Smooth muscle cell (in vitro differentiated cells): Measurements from ENCODE around the gene ABTB2. TPM values are rescaled to one million over a fixed set of nuclear protein-coding genes. Genes with fewer than 3 reads are reported as not detected.

Experiments
- DNase-seq: peaks from one replicate; lab custom pipeline; 2025; ENCODE audit not compliant: unreplicated experiment; lab: John Stamatoyannopoulos, UW
- H2AFZ ChIP-seq: fragments of 200-600 bp; sonication (generic); 2 replicates; pipeline ENCODE4 v1.6.0; 2016; ENCODE audit warnings: antibody characterized with exemption, low read depth, mild to moderate bottlenecking
- H3F3A ChIP-seq: fragments of 200-600 bp; sonication (generic); 2 replicates; pipeline ENCODE4 v1.6.0; 2017; ENCODE audit warnings: antibody characterized with exemption, low read depth
- H3K27ac ChIP-seq: fragments of 200-600 bp; sonication (generic); 2 replicates; pipeline ENCODE4 v1.5.1; 2016; ENCODE audit warnings: low read depth, mild to moderate bottlenecking
- H3K27me3 ChIP-seq: fragments of 200-600 bp; sonication (generic); 2 replicates; pipeline ENCODE4 v1.6.1; 2016; ENCODE audit warnings: low read depth, mild to moderate bottlenecking
- H3K36me3 ChIP-seq: fragments of 200-600 bp; sonication (generic); 2 replicates; pipeline ENCODE4 v1.5.1; 2016; ENCODE audit warnings: low read depth
- H3K4me1 ChIP-seq: fragments of 200-600 bp; sonication (generic); 2 replicates; pipeline ENCODE4 v1.5.1; 2016; ENCODE audit warnings: low read depth
- H3K4me2 ChIP-seq: fragments of 200-600 bp; sonication (generic); 2 replicates; pipeline ENCODE4 v1.6.0; 2016; ENCODE audit warnings: mild to moderate bottlenecking
- H3K4me3 ChIP-seq: fragments of 200-600 bp; sonication (generic); 2 replicates; pipeline ENCODE4 v1.5.1; 2016; ENCODE audit warnings: mild to moderate bottlenecking
- H3K79me2 ChIP-seq: fragments of 200-600 bp; sonication (generic); 2 replicates; pipeline ENCODE4 v1.6.0; 2016; ENCODE audit warnings: low read depth, mild to moderate bottlenecking
- H3K9ac ChIP-seq: fragments of 200-600 bp; sonication (generic); 2 replicates; pipeline ENCODE4 v1.6.0; 2016; ENCODE audit warnings: low read depth
- H3K9me3 ChIP-seq: fragments of 200-600 bp; sonication (generic); replicated peaks from 2 replicates; pipeline ENCODE4 v1.5.1; 2016; ENCODE audit warnings: low read depth
- H4K20me1 ChIP-seq: fragments of 200-600 bp; sonication (generic); 2 replicates; pipeline ENCODE4 v1.6.0; 2016; ENCODE audit warnings: low read depth
- WGBS: methylation state at CpG from one replicate; pipeline ENCODE4 v1.1.7; 2016; ENCODE audit warnings: low lambda C conversion rate; 5-methylcytosine and 5-hydroxymethylcytosine counted together
- polyA plus RNA-seq: library from polyadenylated mRNA; unstranded; fragments of >200 nt; fragmentation: Nextera tagmentation; extraction: Ambion mirVana; gene quantifications from 2 replicates; pipeline ENCODE4 v1.2.1, GENCODE V29; 2016
- total RNA-seq: library from RNA; depleted of rRNA; stranded (reverse); fragments of >200 nt; gene quantifications from 2 replicates; pipeline ENCODE4 v1.2.3, GENCODE V29; 2014
- TF ChIP-seq, protein P1 (sequence below): fragments of 200-600 bp; sonication (generic); IDR thresholded peaks from 2 replicates; pipeline ENCODE4 v1.5.1; 2017; ENCODE audit warnings: borderline replicate concordance, mild to moderate bottlenecking, antibody characterized with exemption; ENCODE audit not compliant: insufficient read depth, poor library complexity, severe bottlenecking

Gene ABTB2
- total RNA-seq (2.6 and 4.9 TPM in 2 replicates), polyA plus RNA-seq (4.3 and 4.6 TPM in 2 replicates)

DNA sequence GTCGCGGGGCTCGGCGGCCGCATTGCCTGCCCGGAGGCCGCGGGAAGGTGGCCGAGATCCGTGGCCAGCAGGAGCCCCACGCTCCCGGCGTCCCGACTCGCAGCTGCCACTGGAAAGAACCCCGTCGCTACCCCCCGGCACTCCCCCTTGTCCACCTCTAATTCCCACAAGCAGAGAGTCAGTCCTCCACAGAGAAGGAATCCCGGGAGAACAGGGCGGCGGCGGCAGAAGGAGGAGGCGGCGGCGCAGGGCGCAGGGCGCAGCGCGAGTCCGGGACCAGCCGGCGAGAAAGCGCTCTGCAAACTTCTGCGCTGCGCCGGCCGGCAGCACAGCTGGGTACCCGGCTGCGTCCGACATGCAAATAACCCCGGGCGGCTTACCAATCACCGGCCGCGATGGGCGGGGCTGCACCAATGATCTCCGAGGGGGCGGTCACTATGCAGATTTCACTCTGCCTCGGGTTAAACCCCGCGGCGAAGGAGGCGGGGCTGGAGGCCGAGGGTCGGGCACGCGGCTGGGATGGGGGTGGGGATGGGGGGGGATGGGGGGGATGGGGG, at the start of gene ABTB2:
Gene ABTB2, minus strand, starts transcription at position 310 of the 557 bp plus-strand sequence.
- H3K27me3 ChIP-seq = no peaks in the 10 kb centered on the region
- H3K27ac ChIP-seq = no peak within 1 kb of the TSS
- peak within 1 kb of the TSS; percentile 75 for H3K4me3 ChIP-seq
- no peak within 1 kb of the TSS for H3K9ac ChIP-seq
- 0% methylated on average over 46 of the region's 57 CpGs for WGBS
- peak within 1 kb of the TSS; percentile 84 for H2AFZ ChIP-seq
- no peaks in the 10 kb centered on the region for H3K9me3 ChIP-seq
- H3F3A ChIP-seq = no peaks in the 10 kb centered on the region
- H4K20me1 ChIP-seq = peaks cover 49% of the 10 kb centered on the region
- H3K4me2 ChIP-seq = peak within 1 kb of the TSS; percentile 97
- peak; percentile 89 for DNase-seq
- H3K79me2 ChIP-seq = peaks cover 45% of the 10 kb centered on the region
- TF ChIP-seq, protein P1, sequence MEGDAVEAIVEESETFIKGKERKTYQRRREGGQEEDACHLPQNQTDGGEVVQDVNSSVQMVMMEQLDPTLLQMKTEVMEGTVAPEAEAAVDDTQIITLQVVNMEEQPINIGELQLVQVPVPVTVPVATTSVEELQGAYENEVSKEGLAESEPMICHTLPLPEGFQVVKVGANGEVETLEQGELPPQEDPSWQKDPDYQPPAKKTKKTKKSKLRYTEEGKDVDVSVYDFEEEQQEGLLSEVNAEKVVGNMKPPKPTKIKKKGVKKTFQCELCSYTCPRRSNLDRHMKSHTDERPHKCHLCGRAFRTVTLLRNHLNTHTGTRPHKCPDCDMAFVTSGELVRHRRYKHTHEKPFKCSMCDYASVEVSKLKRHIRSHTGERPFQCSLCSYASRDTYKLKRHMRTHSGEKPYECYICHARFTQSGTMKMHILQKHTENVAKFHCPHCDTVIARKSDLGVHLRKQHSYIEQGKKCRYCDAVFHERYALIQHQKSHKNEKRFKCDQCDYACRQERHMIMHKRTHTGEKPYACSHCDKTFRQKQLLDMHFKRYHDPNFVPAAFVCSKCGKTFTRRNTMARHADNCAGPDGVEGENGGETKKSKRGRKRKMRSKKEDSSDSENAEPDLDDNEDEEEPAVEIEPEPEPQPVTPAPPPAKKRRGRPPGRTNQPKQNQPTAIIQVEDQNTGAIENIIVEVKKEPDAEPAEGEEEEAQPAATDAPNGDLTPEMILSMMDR = no peak
- peaks cover 7% of the 10 kb centered on the region for H3K4me1 ChIP-seq
- no peaks in the 10 kb centered on the region for H3K36me3 ChIP-seq

DNA sequence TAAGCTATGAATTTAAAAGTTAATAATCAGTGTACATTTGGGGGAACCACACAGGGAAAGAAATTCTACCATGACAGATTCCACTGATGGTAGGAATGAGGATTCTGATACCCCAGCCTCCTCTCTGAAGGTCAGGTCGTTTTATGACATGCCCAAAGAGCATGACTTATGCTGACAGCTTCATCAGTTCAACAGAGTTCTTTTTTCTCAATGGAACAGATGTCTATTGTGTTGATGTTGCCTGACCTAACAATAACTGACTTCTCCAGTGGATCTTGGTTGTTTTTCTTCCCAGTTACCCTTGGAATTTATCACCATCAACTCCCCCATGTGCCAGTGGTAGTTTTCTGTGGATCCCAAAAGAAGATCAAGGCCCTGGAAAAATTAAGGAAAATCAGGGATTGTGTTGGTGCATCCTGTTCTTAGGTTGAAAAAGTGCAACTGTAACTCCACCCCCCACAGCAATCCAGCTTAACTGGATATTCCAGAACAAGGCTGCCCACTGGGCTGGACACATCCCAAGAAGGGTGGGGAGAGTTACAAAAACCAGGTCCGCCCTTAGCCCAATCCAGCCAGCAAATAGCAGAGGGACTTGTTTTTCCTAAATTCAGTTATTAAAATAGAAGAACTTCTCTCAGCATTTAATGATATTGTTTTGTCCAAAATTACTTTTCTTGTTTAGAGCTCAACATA, 49.5 kb upstream of the ABTB2 start:
- H3K4me2 ChIP-seq = no peak overlapping the region
- no peak overlapping the region for H2AFZ ChIP-seq
- no peak for DNase-seq
- no peaks in the 10 kb centered on the region for H3K36me3 ChIP-seq
- no peak overlapping the region for H3K9ac ChIP-seq
- 75% methylated on average over 2 of the region's 2 CpGs for WGBS
- no peaks in the 10 kb centered on the region for H3K9me3 ChIP-seq
- no peaks in the 10 kb centered on the region for H3K4me1 ChIP-seq
- TF ChIP-seq, protein P1 = no peak
- H4K20me1 ChIP-seq = no peaks in the 10 kb centered on the region
- no peak overlapping the region for H3K4me3 ChIP-seq
- H3K79me2 ChIP-seq = no peaks in the 10 kb centered on the region
- no peaks in the 10 kb centered on the region for H3F3A ChIP-seq
- peaks cover 15% of the 10 kb centered on the region for H3K27me3 ChIP-seq
- H3K27ac ChIP-seq = no peak overlapping the region

DNA sequence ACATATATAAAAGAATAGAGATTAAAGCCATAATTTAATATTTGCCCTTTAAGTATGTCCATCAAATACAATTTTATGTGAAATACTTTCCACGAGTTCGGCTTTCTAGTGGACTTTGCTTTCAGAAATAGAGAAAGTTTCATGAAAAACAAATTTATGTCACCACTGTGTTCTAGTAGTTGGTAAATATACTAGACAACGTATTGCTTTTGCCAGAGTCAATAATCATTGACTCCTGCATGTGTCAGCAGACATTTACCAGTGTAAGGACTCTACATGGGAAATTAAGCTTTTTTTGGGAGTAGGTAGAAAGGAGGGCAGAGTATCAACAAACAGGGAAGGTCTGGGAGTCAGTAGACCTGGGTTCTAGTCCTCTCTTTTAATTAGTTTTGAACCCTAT, 48.6 kb upstream of the ABTB2 start:
- DNase-seq = no peak
- no peak overlapping the region for H3K9ac ChIP-seq
- TF ChIP-seq, protein P1 = no peak
- no peaks in the 10 kb centered on the region for H3K9me3 ChIP-seq
- no peaks in the 10 kb centered on the region for H3K4me1 ChIP-seq
- H3K27ac ChIP-seq = no peak overlapping the region
- H3K4me3 ChIP-seq = no peak overlapping the region
- 92% methylated on average over 3 of the region's 3 CpGs for WGBS
- H2AFZ ChIP-seq = no peak overlapping the region
- H4K20me1 ChIP-seq = no peaks in the 10 kb centered on the region
- no peaks in the 10 kb centered on the region for H3K79me2 ChIP-seq
- H3K4me2 ChIP-seq = no peak overlapping the region
- H3K36me3 ChIP-seq = no peaks in the 10 kb centered on the region
- H3K27me3 ChIP-seq = peaks cover 15% of the 10 kb centered on the region
- no peaks in the 10 kb centered on the region for H3F3A ChIP-seq
